ENCODE results near the gene UGT1A1.

Gene UGT1A1

GRCh38 chr2:233758849-233759248 lies 1.2 kb upstream of the UGT1A1 start:
- DNase-seq, result no peak

- DNase-seq, result no peak
Measured at GRCh38 chr2:233761040-233761769, 1.1 kb downstream of the UGT1A1 start.

GRCh38 chr2:233764264-233764663 lies 4.2 kb downstream of the UGT1A1 start:
- DNase-seq, result no peak

- DNase-seq, result no peak
Measured at GRCh38 chr2:233764761-233765160, 4.7 kb downstream of the UGT1A1 start.

- no peak for DNase-seq
Measured at GRCh38 chr2:233766416-233766815, 6.3 kb downstream of the UGT1A1 start.

- DNase-seq, result no peak
Measured at GRCh38 chr2:233768076-233768475, 8.0 kb downstream of the UGT1A1 start.

GRCh38 chr2:233769260-233769659 lies 9.2 kb downstream of the UGT1A1 start:
- no peak for DNase-seq

GRCh38 chr2:233772153-233772552 lies 12.1 kb downstream of the UGT1A1 start:
- DNase-seq, result no peak

- no peak for DNase-seq
Measured at GRCh38 chr2:233772583-233772982, 12.5 kb downstream of the UGT1A1 start.

- DNase-seq, result no peak
Measured at GRCh38 chr2:233773854-233774253, 13.8 kb downstream of the UGT1A1 start.

- DNase-seq, result no peak
Measured at GRCh38 chr2:233775414-233775813, 15.3 kb downstream of the UGT1A1 start.

GRCh38 chr2:233778030-233778429 lies 18.0 kb downstream of the UGT1A1 start, which contains the start of gene MROH2A:
Gene MROH2A (plus strand): TSS chr2:233778330. CDS start chr2:233779359, 1,029 bp downstream.
- no peak for DNase-seq

GRCh38 chr2:233779722-233780121 lies 19.7 kb downstream of the UGT1A1 start:
- no peak for DNase-seq

- DNase-seq, result no peak
Measured at GRCh38 chr2:233780771-233781170, 20.7 kb downstream of the UGT1A1 start.

- DNase-seq, result no peak
Measured at GRCh38 chr2:233789554-233789953, 29.5 kb downstream of the UGT1A1 start.

GRCh38 chr2:233791151-233791882 lies 31.2 kb downstream of the UGT1A1 start:
- DNase-seq, result no peak

GRCh38 chr2:233791883-233792329 lies 31.8 kb downstream of the UGT1A1 start:
- DNase-seq, result no peak

GRCh38 chr2:233792720-233793119 lies 32.6 kb downstream of the UGT1A1 start:
- no peak for DNase-seq

- DNase-seq, result no peak
Measured at GRCh38 chr2:233793465-233794127, 33.5 kb downstream of the UGT1A1 start.

- no peak for DNase-seq
Measured at GRCh38 chr2:233794128-233794658, 34.1 kb downstream of the UGT1A1 start.

GRCh38 chr2:233795735-233796171 lies 35.7 kb downstream of the UGT1A1 start:
- no peak for DNase-seq

- no peak for DNase-seq
Measured at GRCh38 chr2:233796254-233796653, 36.2 kb downstream of the UGT1A1 start.

GRCh38 chr2:233798335-233799086 lies 38.4 kb downstream of the UGT1A1 start:
- DNase-seq, result no peak
